Measurements from ENCODE around the gene PRKCB.
"Not testable (repeated sequence)": the region's sequence is repeated elsewhere in the genome, so short reads cannot be mapped to it uniquely, and the experiment has no call there.

The PRKCB gene

DNA sequence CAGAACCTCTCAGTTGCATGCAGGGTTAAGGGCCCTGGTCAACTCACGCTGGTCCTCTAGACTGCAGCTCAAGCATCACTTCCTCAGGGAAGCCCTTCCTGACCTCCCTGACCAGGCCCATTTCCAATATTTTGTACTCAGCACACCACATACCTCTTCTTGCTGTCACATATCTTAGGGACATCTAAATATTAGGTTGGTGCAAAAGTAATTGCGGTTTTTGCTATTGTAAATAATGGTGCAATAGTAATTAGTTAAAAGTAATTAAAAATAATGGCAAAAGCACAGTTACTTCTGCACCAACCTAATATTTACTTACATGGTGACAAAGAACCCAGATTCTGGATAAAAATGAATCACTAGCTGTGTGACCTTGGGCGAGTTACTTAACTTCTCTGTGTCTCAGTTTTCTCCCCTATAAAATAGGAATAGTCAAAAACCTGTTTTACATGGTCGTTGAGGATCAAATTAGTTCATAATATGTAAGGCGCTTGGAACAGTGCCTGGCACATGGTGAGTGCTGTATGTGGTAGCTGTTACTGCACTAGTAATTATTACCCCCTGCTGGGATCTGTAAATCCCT, 177.4 kb downstream of the PRKCB start:
- DNase-seq = no peak

DNA sequence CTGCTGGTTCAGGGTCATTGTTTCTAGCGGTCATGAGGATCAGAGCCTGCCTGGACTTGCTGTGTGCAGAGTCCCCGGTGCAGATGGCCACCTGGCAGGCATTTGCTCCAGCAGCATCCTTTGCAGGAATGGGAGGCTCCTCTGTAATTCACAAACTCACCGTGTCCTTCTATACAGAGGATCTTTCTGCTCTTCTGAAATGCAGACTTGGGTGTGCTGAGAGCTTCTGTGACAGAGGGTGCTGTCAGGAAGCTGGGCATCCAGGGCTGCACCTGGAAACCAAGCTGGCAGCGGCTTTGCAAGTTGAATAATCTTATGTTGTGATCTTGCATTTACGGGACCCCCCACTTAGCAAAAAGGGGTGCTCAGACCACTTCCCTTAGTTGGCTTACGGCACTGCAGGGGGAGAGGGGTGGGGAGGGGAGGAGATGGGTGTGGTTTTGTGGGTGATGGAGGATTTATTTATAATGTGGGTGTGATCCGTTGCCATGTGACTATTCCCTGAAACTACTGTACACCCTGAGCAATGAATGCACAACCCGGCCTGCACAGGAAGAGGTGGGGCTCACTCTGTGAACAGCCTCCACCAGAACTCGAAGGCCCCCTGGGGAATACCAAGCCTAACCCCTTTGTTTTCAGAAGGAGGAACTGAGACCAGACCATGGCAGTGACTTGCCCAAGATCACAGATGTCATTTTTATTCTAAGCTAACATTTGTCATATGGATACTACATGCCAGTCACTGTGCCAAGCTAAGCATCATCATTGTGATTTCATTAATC, 178.3 kb downstream of the PRKCB start:
- peak; percentile 72 for DNase-seq

- DNase-seq = not testable (repeated sequence)
Measured at GRCh38 chr16:24014955-24015354, 179.2 kb downstream of the PRKCB start.

- DNase-seq = no peak
Measured at GRCh38 chr16:24015923-24016322, 180.1 kb downstream of the PRKCB start.

- no peak for DNase-seq
Measured at GRCh38 chr16:24018485-24018884, 182.7 kb downstream of the PRKCB start.

DNA sequence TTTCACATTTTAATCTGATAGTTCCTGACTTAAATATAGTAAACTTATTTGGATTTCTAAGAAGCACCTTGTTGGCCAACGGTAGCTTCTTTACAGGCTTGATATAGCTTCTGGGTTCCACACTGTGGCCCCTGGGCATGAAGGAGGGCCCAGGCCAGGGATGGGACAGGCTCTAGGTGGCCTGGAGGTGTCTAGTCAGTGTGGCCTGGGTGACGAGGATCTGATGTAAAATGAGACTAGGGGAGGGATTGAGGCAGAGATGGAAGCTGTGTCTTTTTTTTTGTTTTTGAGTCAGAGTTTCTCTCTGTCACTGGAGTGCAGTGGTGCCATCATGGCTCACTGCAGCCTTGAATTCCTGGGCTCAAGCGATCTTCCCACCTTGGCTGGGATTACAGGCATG, 187.0 kb downstream of the PRKCB start:
- no peak for DNase-seq

DNA sequence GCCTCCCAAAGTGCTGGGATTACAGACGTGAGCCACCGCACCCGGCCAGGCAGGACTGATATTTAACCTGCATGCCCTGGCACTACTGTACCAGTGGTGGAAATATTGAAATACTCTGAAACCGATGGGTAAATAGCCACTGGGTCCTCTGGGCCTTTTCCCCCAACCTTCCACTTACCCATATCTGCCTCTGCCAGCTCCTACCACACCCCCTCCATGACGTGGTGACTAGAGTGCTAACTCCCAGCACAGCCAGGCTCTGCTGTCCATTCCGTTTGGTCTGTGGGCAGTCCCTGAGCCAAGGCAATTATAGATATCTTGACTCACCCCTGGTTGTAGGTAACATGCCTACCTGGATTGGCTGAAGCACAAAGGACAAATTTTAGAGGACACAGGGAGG, 187.8 kb downstream of the PRKCB start:
- DNase-seq = no peak

GRCh38 chr16:24024971-24025370, 189.2 kb downstream of the PRKCB start:
- DNase-seq = no peak

GRCh38 chr16:24027466-24027865, 191.7 kb downstream of the PRKCB start:
- no peak for DNase-seq

- not testable (repeated sequence) for DNase-seq
Measured at GRCh38 chr16:24029841-24030240, 194.1 kb downstream of the PRKCB start.

DNA sequence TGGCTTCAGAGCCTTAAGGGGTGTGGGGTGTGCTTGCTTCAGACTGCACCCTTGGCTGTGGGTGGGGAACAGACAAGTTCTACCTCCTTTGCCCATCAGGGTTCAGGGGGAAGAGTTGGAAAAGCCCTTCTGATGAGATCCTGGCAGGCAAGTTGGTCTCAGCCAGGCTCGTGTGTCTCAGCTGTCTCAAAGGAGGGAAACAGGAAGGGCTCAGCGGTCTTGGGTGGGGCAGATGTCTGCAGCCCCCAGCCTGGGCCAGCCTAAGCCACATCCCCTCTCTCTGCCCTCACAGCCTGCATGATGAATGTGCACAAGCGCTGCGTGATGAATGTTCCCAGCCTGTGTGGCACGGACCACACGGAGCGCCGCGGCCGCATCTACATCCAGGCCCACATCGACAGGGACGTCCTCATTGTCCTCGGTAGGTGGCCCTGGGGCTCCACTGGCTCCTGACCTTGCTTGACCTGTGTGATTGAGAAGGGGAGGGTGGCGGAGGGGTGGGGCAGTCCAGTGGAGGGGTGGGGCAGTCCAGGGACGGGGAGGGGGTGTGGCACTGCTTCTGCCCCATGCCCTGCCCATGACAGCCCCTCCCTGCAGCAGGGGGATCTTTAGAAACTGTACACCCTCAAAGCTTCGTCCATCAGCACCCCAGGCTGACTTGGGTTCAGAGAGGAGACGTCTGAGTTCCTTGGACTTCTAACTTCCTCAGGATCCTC, 199.5 kb downstream of the PRKCB start:
- no peak for DNase-seq

- DNase-seq = no peak
Measured at GRCh38 chr16:24036038-24036543, 200.3 kb downstream of the PRKCB start.

- no peak for DNase-seq
Measured at GRCh38 chr16:24036614-24037013, 200.8 kb downstream of the PRKCB start.

DNA sequence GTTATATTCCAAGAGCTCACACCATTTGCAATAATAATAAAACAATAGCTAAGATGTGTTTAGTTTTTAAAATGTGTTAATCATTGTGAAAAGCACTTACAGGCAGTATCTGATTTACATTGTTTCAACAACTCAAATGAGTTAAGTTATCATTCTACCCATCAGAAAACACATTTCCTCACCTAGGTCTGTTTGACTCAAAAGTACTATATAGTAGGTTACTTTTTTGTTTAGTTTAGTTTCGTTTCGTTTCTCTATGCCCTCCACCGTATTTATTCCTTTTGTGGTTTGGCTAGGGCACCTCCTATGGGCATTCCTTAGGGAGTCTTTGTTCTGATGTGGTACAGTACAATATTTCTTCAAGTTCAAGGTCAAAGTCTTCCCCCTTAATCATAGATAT, 201.6 kb downstream of the PRKCB start:
- DNase-seq = no peak

GRCh38 chr16:24041834-24042631, 206.2 kb downstream of the PRKCB start:
- peak; percentile 34 for DNase-seq

GRCh38 chr16:24044467-24044866, 208.7 kb downstream of the PRKCB start:
- no peak for DNase-seq

DNA sequence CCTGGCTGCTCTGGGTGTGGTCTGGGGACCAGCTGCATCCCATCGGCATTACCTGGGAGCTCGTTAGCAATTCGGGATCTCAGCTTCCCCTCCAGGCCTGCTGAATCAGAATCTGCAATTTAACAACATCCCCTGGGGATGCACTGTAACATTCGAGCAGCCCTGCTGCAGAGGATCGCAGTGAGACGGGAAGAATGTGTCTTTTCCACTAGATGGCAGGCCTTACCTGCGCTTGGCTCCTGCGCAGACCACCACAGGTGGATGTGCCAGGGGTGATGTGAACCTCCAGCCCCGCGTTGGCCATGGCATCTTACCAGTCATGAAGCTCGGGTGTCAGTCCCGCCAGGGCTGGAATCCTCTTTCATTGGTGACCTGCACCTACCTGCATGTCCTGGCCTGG, 209.9 kb downstream of the PRKCB start:
- no peak for DNase-seq

DNA sequence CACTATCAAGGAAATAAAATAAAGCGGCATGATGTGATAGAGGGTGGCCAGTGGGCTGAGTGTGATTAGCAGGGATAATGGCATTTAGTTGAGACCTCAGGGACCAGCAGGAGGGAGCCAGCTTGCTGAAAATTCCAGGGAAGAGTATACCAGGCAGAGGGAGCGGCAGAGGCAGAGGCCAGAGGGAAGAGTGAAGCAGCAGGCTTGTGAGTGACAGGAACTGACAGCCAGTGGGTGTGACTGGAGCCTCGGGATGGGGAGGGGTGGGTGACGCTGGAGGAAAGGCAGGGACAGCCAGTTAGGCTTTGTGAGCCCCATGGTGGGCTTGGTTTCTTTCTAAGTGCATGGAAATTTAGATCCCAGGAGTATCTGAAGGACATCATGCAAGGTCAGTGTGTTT, 210.7 kb downstream of the PRKCB start:
- no peak for DNase-seq

DNA sequence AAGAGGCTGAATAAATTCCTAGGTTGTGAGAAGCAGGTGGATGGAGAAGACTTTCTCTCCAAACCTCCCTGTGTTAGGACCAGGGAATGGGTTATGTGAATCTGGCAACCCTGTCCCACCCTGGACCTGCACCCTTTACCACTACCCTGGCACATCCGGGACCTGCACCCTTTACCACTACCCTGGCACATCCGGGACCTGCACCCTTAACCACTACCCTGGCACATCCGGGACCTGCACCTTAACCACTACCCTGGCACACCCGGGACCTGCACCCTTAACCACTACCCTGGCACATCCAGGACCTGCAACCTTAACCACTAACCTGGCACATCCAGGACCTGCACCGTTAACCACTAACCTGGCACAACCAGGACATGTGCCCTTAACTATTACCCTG, 213.3 kb downstream of the PRKCB start:
- no peak for DNase-seq

GRCh38 chr16:24051125-24051524, 215.3 kb downstream of the PRKCB start:
- DNase-seq = no peak

DNA sequence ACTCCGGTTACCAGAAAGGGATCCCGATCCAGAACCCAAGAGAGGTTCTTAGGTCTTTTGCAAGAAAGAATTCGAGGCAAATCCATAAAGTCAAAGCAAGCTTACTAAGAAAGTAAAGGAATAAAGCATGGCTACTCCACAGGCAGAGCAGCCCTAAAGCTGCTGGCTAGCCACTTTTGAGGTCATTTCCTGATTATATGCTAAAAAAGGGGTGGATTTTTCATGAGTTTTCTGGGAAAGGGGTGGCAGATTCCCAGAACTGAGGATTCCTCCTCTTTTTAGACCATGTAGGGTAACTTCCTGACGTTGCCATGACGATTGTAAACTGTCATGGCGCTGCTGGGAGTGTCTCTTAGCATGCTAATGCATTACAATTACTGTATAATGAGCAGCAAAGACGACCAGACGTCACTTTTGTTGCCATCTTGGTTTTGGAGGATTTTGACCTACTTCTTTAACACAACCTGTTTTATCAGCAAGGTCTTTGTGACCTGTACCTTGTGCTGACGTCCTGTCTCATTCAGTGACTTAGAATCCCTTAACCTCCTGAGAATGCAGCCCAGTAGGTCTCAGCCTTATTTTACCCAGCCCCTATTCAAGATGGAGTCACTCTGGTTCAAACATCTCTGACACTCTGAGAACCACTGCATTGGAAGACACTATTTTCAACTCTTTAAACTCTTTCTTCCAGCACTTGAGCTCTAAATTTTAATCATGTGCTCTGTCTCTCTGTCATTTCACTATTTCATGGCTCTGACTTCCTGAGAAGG, 216.7 kb downstream of the PRKCB start:
- DNase-seq = no peak

All from SIG-M5 (cell line).